ENCODE results near the gene RNF207. TPM values are rescaled to one million over a fixed set of nuclear protein-coding genes. Genes with fewer than 3 reads are reported as not detected.

RNF207 gene
- total and polyA plus RNA-seq, 2 of the 13 experiments (the other 11 are each of a cell fraction or from before 2014, with no cell fraction given): 9.8 to 15.9 TPM

DNA sequence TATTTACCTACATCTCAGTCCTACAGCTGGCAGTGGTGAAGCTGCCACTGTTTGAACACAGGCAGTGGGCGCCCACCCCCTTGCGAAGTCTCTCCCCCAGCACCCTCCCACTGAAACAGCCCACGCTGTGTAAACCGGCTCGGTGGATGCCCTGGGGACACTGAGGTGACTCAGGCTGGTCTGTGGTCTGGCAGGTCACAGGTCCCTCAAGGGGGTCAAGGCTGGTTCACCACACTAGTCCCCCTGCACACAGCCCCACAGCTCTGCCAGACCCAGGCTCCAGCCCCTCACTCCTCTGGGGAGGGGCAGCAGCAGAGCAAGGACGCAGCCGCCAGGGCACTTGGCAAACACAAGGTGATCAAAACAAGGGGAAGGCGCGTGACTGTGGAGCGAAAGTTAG, 33.4 kb upstream of the RNF207 start:
- no peak overlapping the region for H3K9ac ChIP-seq (ENCODE audit: insufficient read depth, low read depth, low read length)
- POLR2A ChIA-PET: no interaction called here
- no peaks in the 10 kb centered on the region for H3K79me2 ChIP-seq (ENCODE audit: insufficient read depth, low read length)
- no peaks in the 10 kb centered on the region for H3K9me3 ChIP-seq (ENCODE audit: low read length)
- H3K4me3 ChIP-seq (replicated peaks in 1 of 3; ENCODE audit: insufficient read depth in 1 of 3, low read depth in 2 of 3, low read length in 3 of 3): no peak overlapping the region
- no peak overlapping the region for H2AFZ ChIP-seq (ENCODE audit: low read length)
- DNase-seq (ENCODE audit: low spot score): peak; percentile 36
- H3K4me1 ChIP-seq (ENCODE audit: insufficient read depth, low read length): peaks cover 15% of the 10 kb centered on the region
- no TSS peak for BruUV-seq (replicated peaks)
- peaks cover 16 to 62% of the 10 kb centered on the region in 2 experiments; a peak in 4 of 5 replicates for H3K27me3 ChIP-seq (ENCODE audit: control insufficient read depth in 1 of 2, insufficient read depth in 2 of 2, low read length in 2 of 2)
- intact Hi-C loops (cut with micrococcal nuclease; ENCODE audit: unreplicated experiment) (no loop called here), in situ Hi-C loops (cut with HindIII; ENCODE audit: extremely low pct_ligation_motif_present, low pct_unique_long_range_greater_than_20kb) (loop anchor here (5.0 kb wide), 1 partner anchor 60 kb away; no protein-coding TSS in a partner anchor)
- CTCF ChIA-PET (ENCODE audit: low intra/inter-chr PET ratio, low total read pairs): no interaction called here
- H3K4me2 ChIP-seq (ENCODE audit: low read depth, low read length): no peak overlapping the region; the same call in 1 of the 2 replicates
- 3% methylated on average over 9 of the region's 10 CpGs for whole genome bisulfite sequencing (ENCODE audit: low lambda C conversion rate)
- no peaks in the 10 kb centered on the region for H3K36me3 ChIP-seq (replicated peaks in 1 of 2; ENCODE audit: control insufficient read depth in 1 of 2, insufficient read depth in 2 of 2, low read length in 2 of 2)
- FAIRE-seq: no peak
- ATAC-seq: no peak
- no peaks in the 10 kb centered on the region for H4K20me1 ChIP-seq (ENCODE audit: insufficient read depth, low read length)
- TF ChIP-seq FOSL2 (CRISPR knock-in tag; IDR thresholded peaks at IDR 0.05): peak; percentile 57; the same call in 1 of the 2 replicates
- TF ChIP-seq RARA (CRISPR knock-in tag; IDR thresholded peaks at IDR 0.05): peak; percentile 49; the same call in 1 of the 2 replicates
- TF ChIP-seq GATAD2A (CRISPR knock-in tag; IDR thresholded peaks at IDR 0.05): 0 out of 2 replicates have a peak, but pooled peaks have one; percentile 9
- 0 out of 2 replicates have a peak, but pooled peaks have one; percentile 28 for TF ChIP-seq RXRA (CRISPR knock-in tag; IDR thresholded peaks at IDR 0.05)
- no peak for TF ChIP-seq ARNTL (CRISPR knock-in tag; IDR thresholded peaks at IDR 0.05)
- no peak for TF ChIP-seq ZBTB8A (CRISPR knock-in tag; IDR thresholded peaks at IDR 0.05; ENCODE audit: borderline replicate concordance, low read depth)
- TF ChIP-seq NR2F1 (CRISPR knock-in tag; IDR thresholded peaks at IDR 0.05): peak; percentile 30 to 56; a peak in 3 of 4 replicates
- TF ChIP-seq, protein P1, sequence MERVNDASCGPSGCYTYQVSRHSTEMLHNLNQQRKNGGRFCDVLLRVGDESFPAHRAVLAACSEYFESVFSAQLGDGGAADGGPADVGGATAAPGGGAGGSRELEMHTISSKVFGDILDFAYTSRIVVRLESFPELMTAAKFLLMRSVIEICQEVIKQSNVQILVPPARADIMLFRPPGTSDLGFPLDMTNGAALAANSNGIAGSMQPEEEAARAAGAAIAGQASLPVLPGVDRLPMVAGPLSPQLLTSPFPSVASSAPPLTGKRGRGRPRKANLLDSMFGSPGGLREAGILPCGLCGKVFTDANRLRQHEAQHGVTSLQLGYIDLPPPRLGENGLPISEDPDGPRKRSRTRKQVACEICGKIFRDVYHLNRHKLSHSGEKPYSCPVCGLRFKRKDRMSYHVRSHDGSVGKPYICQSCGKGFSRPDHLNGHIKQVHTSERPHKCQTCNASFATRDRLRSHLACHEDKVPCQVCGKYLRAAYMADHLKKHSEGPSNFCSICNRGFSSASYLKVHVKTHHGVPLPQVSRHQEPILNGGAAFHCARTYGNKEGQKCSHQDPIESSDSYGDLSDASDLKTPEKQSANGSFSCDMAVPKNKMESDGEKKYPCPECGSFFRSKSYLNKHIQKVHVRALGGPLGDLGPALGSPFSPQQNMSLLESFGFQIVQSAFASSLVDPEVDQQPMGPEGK (CRISPR knock-in tag; IDR thresholded peaks at IDR 0.05): 0 out of 2 replicates have a peak, but pooled peaks have one; percentile 15
- no peak for TF ChIP-seq ZBTB3 (CRISPR knock-in tag; IDR thresholded peaks at IDR 0.05; ENCODE audit: borderline replicate concordance, low read depth)
- no peak overlapping the region for H3K27ac ChIP-seq (ENCODE audit: extremely low read length, insufficient read depth, low read length)
